Fibroblast of pulmonary artery (primary cell): ENCODE measurements around the gene TUT1.

Experiments used
- DNase-seq: peaks from one replicate; pipeline ENCODE4 v3.0.0-alpha.2; 2010; ENCODE audit warnings: low read depth
- H3K4me3 ChIP-seq: replicated peaks from 2 replicates; pipeline ENCODE4 v1.5.1; 2011; ENCODE audit warnings: low read depth, mild to moderate bottlenecking, control low read depth, low read length, moderate library complexity
- TF ChIP-seq, protein P1 (sequence below): IDR thresholded peaks from 2 replicates; pipeline ENCODE4 v1.5.1; 2011; ENCODE audit warnings: mild to moderate bottlenecking, control low read depth, low read length, inconsistent platforms; ENCODE audit errors: missing control alignments

Gene TUT1

GRCh38 chr11:62534779-62535545 lies 56.4 kb downstream of the TUT1 start:
- TF ChIP-seq, protein P1, sequence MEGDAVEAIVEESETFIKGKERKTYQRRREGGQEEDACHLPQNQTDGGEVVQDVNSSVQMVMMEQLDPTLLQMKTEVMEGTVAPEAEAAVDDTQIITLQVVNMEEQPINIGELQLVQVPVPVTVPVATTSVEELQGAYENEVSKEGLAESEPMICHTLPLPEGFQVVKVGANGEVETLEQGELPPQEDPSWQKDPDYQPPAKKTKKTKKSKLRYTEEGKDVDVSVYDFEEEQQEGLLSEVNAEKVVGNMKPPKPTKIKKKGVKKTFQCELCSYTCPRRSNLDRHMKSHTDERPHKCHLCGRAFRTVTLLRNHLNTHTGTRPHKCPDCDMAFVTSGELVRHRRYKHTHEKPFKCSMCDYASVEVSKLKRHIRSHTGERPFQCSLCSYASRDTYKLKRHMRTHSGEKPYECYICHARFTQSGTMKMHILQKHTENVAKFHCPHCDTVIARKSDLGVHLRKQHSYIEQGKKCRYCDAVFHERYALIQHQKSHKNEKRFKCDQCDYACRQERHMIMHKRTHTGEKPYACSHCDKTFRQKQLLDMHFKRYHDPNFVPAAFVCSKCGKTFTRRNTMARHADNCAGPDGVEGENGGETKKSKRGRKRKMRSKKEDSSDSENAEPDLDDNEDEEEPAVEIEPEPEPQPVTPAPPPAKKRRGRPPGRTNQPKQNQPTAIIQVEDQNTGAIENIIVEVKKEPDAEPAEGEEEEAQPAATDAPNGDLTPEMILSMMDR = no peak
- no peak overlapping the region for H3K4me3 ChIP-seq
- DNase-seq = no peak

DNA sequence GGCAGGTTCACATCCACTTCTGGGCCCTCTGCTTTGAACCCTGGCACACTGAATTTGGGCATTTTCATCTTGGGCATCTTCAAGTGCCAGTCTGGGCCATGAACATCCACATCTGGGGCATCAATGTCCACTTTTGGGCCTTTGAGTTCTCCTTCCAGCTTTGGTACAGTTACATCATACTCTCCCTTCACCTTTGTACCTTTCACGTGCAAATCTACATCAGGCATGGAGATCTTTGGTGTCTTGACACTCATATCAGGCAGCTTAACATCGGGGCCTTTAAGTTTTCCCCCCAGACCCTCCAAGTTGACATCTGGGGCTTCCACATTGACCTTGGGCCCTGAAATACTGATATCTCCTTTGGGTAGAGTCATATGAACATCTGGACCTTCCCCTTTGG lies 59.2 kb downstream of the TUT1 start:
- H3K4me3 ChIP-seq = no peak overlapping the region
- no peak for DNase-seq
- TF ChIP-seq, protein P1 = no peak
